OCI-LY3 (cell line): Measurements from ENCODE around the gene ERAP2.

Source experiments
- H2AFZ ChIP-seq: fragments of 200-600, 300-600 bp; shearing (Covaris generic); 2 replicates; pipeline ENCODE4 v1.6.0; 2014; ENCODE audit warnings: antibody characterized with exemption, low read depth, low read length
- H3K27ac ChIP-seq: fragments of 200-600, 300-600 bp; sonication (generic); 2 replicates; pipeline ENCODE4 v1.5.1; 2014; ENCODE audit warnings: mild to moderate bottlenecking, low read length, moderate library complexity, mixed read lengths
- H3K27me3 ChIP-seq: fragments of 200-600, 300-600 bp; sonication (generic); 2 replicates; pipeline ENCODE4 v1.6.1; 2014; ENCODE audit warnings: low read depth, low read length, mixed read lengths
- H3K36me3 ChIP-seq: fragments of 200-600, 300-600 bp; sonication (generic); replicated peaks from 2 replicates; pipeline ENCODE3; 2014; ENCODE audit warnings: low read depth, low read length, mixed read lengths
- H3K4me1 ChIP-seq: fragments of 300-600, 200-600 bp; sonication (generic); 2 replicates; pipeline ENCODE4 v1.6.1; 2014; ENCODE audit warnings: low read length, mixed read lengths
- H3K4me2 ChIP-seq: fragments of 200-600, 300-600 bp; sonication (generic); 2 replicates; pipeline ENCODE4 v1.6.1; 2014; ENCODE audit warnings: low read length, mixed read lengths
- H3K4me3 ChIP-seq: fragments of 300-600, 200-600 bp; sonication (generic); 2 replicates; pipeline ENCODE4 v1.5.1; 2014; ENCODE audit warnings: antibody characterized with exemption, mild to moderate bottlenecking, low read length, moderate library complexity
- H3K79me2 ChIP-seq: fragments of 300-600, 200-600 bp; shearing (Covaris generic); 2 replicates; pipeline ENCODE4 v1.6.1; 2014; ENCODE audit warnings: mild to moderate bottlenecking, low read length, mixed read lengths
- H3K9ac ChIP-seq: fragments of 300-600, 200-600 bp; shearing (Covaris generic); 2 replicates; pipeline ENCODE4 v1.6.0; 2014; ENCODE audit warnings: mild to moderate bottlenecking, low read length, moderate library complexity
- H3K9me3 ChIP-seq: fragments of 200-600, 300-600 bp; shearing (Covaris generic); 2 replicates; pipeline ENCODE4 v1.6.1; 2014; ENCODE audit warnings: low read length, mixed read lengths; ENCODE audit not compliant: insufficient read depth
- H4K20me1 ChIP-seq: fragments of 200-600, 300-600 bp; sonication (generic); 2 replicates; pipeline ENCODE4 v1.6.1; 2016; ENCODE audit warnings: low read length, mixed read lengths; ENCODE audit not compliant: insufficient read depth
- EZH2phosphoT487 ChIP-seq: fragments of 200-600 bp; shearing (Covaris generic); IDR thresholded peaks from 2 replicates; pipeline ENCODE4 v1.6.1; 2018; ENCODE audit warnings: antibody characterized with exemption, mixed run types, low read depth
- TF ChIP-seq, protein P1 (sequence below): fragments of 200-600, 300-600 bp; sonication (generic); IDR thresholded peaks from 2 replicates; pipeline ENCODE4 v1.5.1; 2014; ENCODE audit warnings: antibody characterized with exemption, low read length, low read depth

The ERAP2 gene

DNA sequence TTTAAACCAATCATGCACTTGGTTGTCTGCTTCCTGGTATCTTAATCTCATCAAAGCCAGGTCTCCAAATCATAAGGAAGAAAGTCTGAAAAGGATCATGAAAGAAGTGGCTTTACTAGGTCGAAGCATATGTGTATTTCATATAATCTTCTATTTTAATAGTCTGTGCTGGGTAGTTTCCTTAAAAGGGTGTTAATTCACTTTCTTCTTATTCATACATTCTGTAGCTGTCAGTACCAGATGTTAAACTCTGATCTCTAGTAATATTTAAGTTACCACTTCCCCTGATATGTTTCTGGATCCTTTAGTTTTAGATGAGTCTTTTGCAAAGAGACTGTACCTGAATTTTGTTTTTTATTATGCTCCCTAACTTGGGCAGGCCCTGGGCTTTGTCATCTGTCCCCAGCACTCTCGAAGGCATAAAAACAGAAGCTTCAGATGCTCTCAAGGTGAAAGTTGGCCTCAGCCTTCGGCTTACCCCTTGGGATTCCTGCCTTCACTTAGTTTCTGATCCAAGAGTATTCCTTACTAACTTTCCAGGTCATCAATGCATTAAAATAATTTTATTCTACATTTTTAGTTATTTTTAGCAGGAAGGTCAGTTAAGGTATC is 44.5 kb downstream of the ERAP2 start:
- no peaks in the 10 kb centered on the region for H3K79me2 ChIP-seq
- H3K4me1 ChIP-seq: peaks cover 44% of the 10 kb centered on the region
- H2AFZ ChIP-seq: no peak overlapping the region
- H3K4me3 ChIP-seq: no peak overlapping the region
- H3K27me3 ChIP-seq: no peaks in the 10 kb centered on the region
- H3K4me2 ChIP-seq: no peak overlapping the region
- H3K9ac ChIP-seq: no peak overlapping the region
- no peaks in the 10 kb centered on the region for H3K9me3 ChIP-seq
- H3K27ac ChIP-seq: no peak overlapping the region
- no peaks in the 10 kb centered on the region for H4K20me1 ChIP-seq
- TF ChIP-seq, protein P1, sequence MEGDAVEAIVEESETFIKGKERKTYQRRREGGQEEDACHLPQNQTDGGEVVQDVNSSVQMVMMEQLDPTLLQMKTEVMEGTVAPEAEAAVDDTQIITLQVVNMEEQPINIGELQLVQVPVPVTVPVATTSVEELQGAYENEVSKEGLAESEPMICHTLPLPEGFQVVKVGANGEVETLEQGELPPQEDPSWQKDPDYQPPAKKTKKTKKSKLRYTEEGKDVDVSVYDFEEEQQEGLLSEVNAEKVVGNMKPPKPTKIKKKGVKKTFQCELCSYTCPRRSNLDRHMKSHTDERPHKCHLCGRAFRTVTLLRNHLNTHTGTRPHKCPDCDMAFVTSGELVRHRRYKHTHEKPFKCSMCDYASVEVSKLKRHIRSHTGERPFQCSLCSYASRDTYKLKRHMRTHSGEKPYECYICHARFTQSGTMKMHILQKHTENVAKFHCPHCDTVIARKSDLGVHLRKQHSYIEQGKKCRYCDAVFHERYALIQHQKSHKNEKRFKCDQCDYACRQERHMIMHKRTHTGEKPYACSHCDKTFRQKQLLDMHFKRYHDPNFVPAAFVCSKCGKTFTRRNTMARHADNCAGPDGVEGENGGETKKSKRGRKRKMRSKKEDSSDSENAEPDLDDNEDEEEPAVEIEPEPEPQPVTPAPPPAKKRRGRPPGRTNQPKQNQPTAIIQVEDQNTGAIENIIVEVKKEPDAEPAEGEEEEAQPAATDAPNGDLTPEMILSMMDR: no peak
- no peak for TF ChIP-seq EZH2phosphoT487
- peaks cover 22% of the 10 kb centered on the region for H3K36me3 ChIP-seq

DNA sequence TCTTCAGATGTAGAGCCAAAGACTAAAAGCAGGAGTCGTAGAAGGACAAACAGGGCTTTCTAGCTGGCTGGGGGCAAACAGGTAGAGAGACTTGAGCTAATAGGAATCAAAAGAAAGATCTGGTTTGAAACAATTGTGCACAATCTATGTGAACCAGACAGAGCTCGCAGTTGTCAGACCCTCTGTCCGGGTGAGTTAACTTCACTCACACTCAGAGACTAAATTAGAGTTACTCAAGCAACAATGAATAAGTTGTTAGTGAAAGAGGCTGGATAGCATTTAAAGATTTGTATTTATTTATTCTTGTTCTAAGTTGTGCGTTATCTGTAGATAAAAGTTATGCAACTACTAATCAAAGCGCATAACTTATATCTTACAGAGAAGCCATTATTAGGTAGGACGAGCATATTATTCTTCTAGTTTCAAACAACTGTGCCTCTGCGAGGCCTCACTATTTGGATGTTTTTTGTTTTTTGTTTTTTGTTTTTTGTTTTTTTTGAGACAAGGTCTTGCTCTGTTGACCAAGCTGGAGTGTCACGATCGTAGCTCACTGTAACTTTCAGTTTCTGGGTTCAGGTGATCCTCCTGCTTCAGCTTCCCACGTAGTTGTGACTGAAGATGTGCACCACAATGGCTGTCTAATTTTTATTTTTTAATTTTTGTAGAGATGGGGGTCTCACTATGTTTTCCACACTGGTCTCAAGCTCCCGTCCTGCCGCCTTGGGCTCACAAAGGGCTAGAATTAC is 46.4 kb downstream of the ERAP2 start:
- no peak overlapping the region for H2AFZ ChIP-seq
- H3K4me3 ChIP-seq: peak overlapping the region; percentile 66
- H3K36me3 ChIP-seq: peaks cover 15% of the 10 kb centered on the region
- H3K27ac ChIP-seq: no peak overlapping the region
- no peaks in the 10 kb centered on the region for H3K79me2 ChIP-seq
- H3K4me1 ChIP-seq: peaks cover 48% of the 10 kb centered on the region
- no peaks in the 10 kb centered on the region for H3K27me3 ChIP-seq
- no peak for TF ChIP-seq EZH2phosphoT487
- TF ChIP-seq, protein P1: no peak
- H3K9ac ChIP-seq: peak overlapping the region; percentile 19; the same call in 1 of the 2 replicates
- no peaks in the 10 kb centered on the region for H3K9me3 ChIP-seq
- H4K20me1 ChIP-seq: no peaks in the 10 kb centered on the region
- peak overlapping the region; percentile 77 for H3K4me2 ChIP-seq

DNA sequence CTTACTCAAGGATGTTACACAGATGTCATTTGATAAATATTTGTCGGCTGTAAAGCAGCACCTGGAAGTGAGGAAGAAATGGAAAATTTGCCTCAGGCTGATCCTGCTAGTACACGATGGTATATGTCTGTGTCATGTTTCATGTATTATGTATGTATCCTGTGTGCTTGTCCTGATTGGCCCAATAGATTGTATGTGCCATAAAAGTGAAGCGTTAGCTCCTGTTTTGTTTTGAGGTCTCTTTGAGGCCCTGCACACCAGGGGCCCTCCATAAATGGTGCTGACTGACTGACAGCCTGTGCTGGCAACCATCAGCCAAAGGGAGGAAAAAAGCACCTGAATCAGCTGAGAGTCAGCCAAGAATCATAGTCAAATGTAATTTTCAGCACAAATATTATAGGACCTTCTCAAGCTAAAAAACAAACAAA is 47.7 kb downstream of the ERAP2 start:
- Histone ChIP-seq H3K4me2 (no peak overlapping the region), H3K4me3 (no peak overlapping the region), H3K36me3 (peaks cover 3% of the 10 kb centered on the region), H3K27me3 (no peaks in the 10 kb centered on the region), H3K4me1 (peaks cover 44% of the 10 kb centered on the region), H2AFZ (no peak overlapping the region), H3K9ac (no peak overlapping the region), H3K79me2 (no peaks in the 10 kb centered on the region), H4K20me1 (no peaks in the 10 kb centered on the region), H3K27ac (no peak overlapping the region), H3K9me3 (no peaks in the 10 kb centered on the region)
- TF ChIP-seq, protein P1: no peak
- TF ChIP-seq EZH2phosphoT487: no peak

DNA sequence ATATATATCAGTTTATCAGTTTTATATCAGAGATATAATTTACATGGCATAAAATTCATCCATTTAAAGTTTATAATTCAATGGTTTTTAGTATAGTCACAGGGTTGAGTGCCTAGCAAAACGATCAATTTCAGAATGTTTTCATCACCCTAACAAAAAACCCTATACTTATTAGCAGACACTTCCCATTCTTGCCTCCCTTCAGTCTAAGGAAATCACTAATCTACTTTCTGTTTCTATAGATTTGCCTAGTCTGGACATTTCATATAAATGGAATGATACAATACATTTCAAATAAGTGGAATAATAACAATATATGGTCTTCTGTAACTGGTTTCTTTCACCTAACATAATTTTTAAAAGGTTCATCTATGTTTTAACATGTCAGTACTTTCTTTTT is 50.0 kb downstream of the ERAP2 start:
- H3K27me3 ChIP-seq: no peaks in the 10 kb centered on the region
- H3K9me3 ChIP-seq: no peaks in the 10 kb centered on the region
- H2AFZ ChIP-seq: no peak overlapping the region
- H3K79me2 ChIP-seq: no peaks in the 10 kb centered on the region
- H3K27ac ChIP-seq: no peak overlapping the region
- no peak overlapping the region for H3K4me3 ChIP-seq
- H3K4me2 ChIP-seq: no peak overlapping the region
- H3K36me3 ChIP-seq: no peaks in the 10 kb centered on the region
- no peak overlapping the region for H3K9ac ChIP-seq
- peaks cover 27% of the 10 kb centered on the region for H3K4me1 ChIP-seq
- no peaks in the 10 kb centered on the region for H4K20me1 ChIP-seq
- TF ChIP-seq EZH2phosphoT487: no peak
- TF ChIP-seq, protein P1: no peak
